A549 (cell line): Measurements from ENCODE around the gene RUVBL1. TPM values are rescaled to one million over a fixed set of nuclear protein-coding genes. Genes with fewer than 3 reads are reported as not detected.

Source experiments
- ATAC-seq, 2 experiments: fragments of 200-7000 bp in 1 of 2; fragments of >200 bp in 1 of 2; cut with Nextera tagmentation in 1 of 2; cut with Tn5 transposase in 1 of 2; 3 replicates each; pipeline versions ENCODE4 v1.8.0 to v1.9.1; 2018 to 2020; ENCODE audit warnings: mild to moderate bottlenecking in 1 of 2, moderate library complexity in 1 of 2
- CTCF ChIA-PET: fragments of 300-600 bp; sonication (Branson Sonifier 250); formaldehyde crosslinking; extraction: SDS; loops from one replicate; lab custom pipeline; 2021; ENCODE audit warnings: antibody characterized with exemption, inconsistent platforms; lab: Yijun Ruan, JAX
- POLR2A ChIA-PET: fragments of 350-600 bp; formaldehyde crosslinking; extraction: SDS; loops from one replicate; lab custom pipeline; 2021; ENCODE audit warnings: antibody characterized with exemption, inconsistent platforms; lab: Yijun Ruan, JAX
- DNase-seq, 2 experiments: peaks; one replicate each; pipeline versions ENCODE4 v3.0.0 to v3.0.0-alpha.2; 2011 to 2016; ENCODE audit warnings: low read depth in 1 of 2, low spot score in 1 of 2
- FAIRE-seq: peaks from 2 replicates; lab custom pipeline; 2011; peaks lifted over from hg19 to GRCh38; lab: Jason Lieb, UNC
- H3K27ac ChIP-seq, 2 experiments: fragments of >200 bp; sonication (Bioruptor Twin); formaldehyde crosslinking; 3 replicates each; pipeline ENCODE4 v1.5.1; 2016 to 2017
- H3K4me1 ChIP-seq: fragments of >200 bp; sonication (Bioruptor Twin); formaldehyde crosslinking; 3 replicates; pipeline ENCODE4 v1.6.1; 2016
- H3K4me2 ChIP-seq: fragments of >200 bp; sonication (Bioruptor Twin); formaldehyde crosslinking; 3 replicates; pipeline ENCODE4 v1.6.1; 2016
- H3K4me3 ChIP-seq: fragments of >200 bp; sonication (Bioruptor Twin); formaldehyde crosslinking; 3 replicates; pipeline ENCODE4 v1.5.1; 2016
- H3K9me3 ChIP-seq: fragments of >200 bp; sonication (Bioruptor Twin); formaldehyde crosslinking; 3 replicates; pipeline ENCODE4 v1.6.1; 2016
- CHD2 ChIP-seq: fragments of 150-350 bp; IDR thresholded peaks from 2 replicates; pipeline ENCODE4 v1.6.1; 2014; ENCODE audit warnings: low read length; ENCODE audit not compliant: partially characterized antibody
- EHF ChIP-seq: fragments of 250-450 bp; sonication (Bioruptor Pico); IDR thresholded peaks from 2 replicates; pipeline ENCODE4 v1.5.0; 2020; ENCODE audit warnings: mild to moderate bottlenecking
- EP300 ChIP-seq, 2 experiments: fragments of >200 bp; sonication (Bioruptor Twin); formaldehyde crosslinking; IDR thresholded peaks; 2 replicates in 1 of 2; 3 replicates in 1 of 2; pipeline ENCODE4 v1.6.1; 2016 to 2017
- ESRRA ChIP-seq: fragments of 150-350 bp; IDR thresholded peaks from 2 replicates; pipeline ENCODE4 v1.6.1; 2014; ENCODE audit warnings: mild to moderate bottlenecking, low read length, borderline replicate concordance
- FOSL2 ChIP-seq, 2 experiments: fragments of 450-650 bp in 1 of 2; fragments of >200 bp in 1 of 2; sonication (Bioruptor Twin) in 1 of 2; formaldehyde crosslinking; IDR thresholded peaks; 2 replicates each; pipeline versions ENCODE4 v1.5.0 to v1.6.1; 2016 to 2020; ENCODE audit warnings: mild to moderate bottlenecking in 1 of 2, moderate library complexity in 1 of 2
- FOXS1 ChIP-seq: fragments of 250-450 bp; sonication (Bioruptor Pico); IDR thresholded peaks from 2 replicates; pipeline ENCODE4 v1.5.0; 2020; ENCODE audit warnings: mild to moderate bottlenecking, moderate library complexity
- GATA3 ChIP-seq: IDR thresholded peaks from 2 replicates; pipeline ENCODE4 v1.6.1; 2012; ENCODE audit warnings: borderline replicate concordance
- HEYL ChIP-seq: fragments of 250-450 bp; sonication (Bioruptor Pico); IDR thresholded peaks from 2 replicates; pipeline ENCODE4 v1.8.0; 2021; ENCODE audit warnings: mild to moderate bottlenecking, moderate library complexity
- HOXA7 ChIP-seq: fragments of 250-450 bp; sonication (Bioruptor Pico); IDR thresholded peaks from 2 replicates; pipeline ENCODE4 v1.5.0; 2020; ENCODE audit warnings: mild to moderate bottlenecking, moderate library complexity
- JUN ChIP-seq, 2 experiments: fragments of >200 bp; sonication (Bioruptor Twin); formaldehyde crosslinking; IDR thresholded peaks; 2 replicates in 1 of 2; 3 replicates in 1 of 2; pipeline ENCODE4 v1.6.1; 2016 to 2017
- MAFK ChIP-seq: fragments of 450-650 bp; IDR thresholded peaks from 2 replicates; pipeline ENCODE4 v1.6.1; 2014; ENCODE audit not compliant: partially characterized antibody
- MAZ ChIP-seq: fragments of 150-350 bp; IDR thresholded peaks from 2 replicates; pipeline ENCODE4 v1.6.1; 2014; ENCODE audit warnings: antibody characterized with exemption, low read depth, low read length, borderline replicate concordance
- MYC ChIP-seq: IDR thresholded peaks from 2 replicates; pipeline ENCODE4 v1.6.1; 2012; ENCODE audit warnings: mild to moderate bottlenecking, inconsistent platforms, low read length, improper control_type of control experiment, borderline replicate concordance
- NPAS2 ChIP-seq: fragments of 250-450 bp; sonication (Bioruptor Pico); IDR thresholded peaks from 2 replicates; pipeline ENCODE4 v1.8.0; 2022; ENCODE audit warnings: mild to moderate bottlenecking, moderate library complexity, borderline replicate concordance
- RAD21 ChIP-seq, 2 experiments: fragments of >200 bp in 1 of 2; sonication (Bioruptor Twin) in 1 of 2; formaldehyde crosslinking in 1 of 2; IDR thresholded peaks in 1 of 2; conservative IDR thresholded peaks in 1 of 2; 2 replicates in 1 of 2; 3 replicates in 1 of 2; pipeline ENCODE4 v1.6.1; 2012 to 2018; ENCODE audit warnings: inconsistent platforms in 1 of 2
- RCOR1 ChIP-seq: fragments of 150-350 bp; IDR thresholded peaks from 2 replicates; pipeline ENCODE4 v1.6.1; 2014; ENCODE audit warnings: antibody characterized with exemption, low read length, low read depth
- RFX5 ChIP-seq: fragments of 450-650 bp; IDR thresholded peaks from 2 replicates; pipeline ENCODE4 v1.7.1; 2014; ENCODE audit warnings: antibody characterized with exemption, mild to moderate bottlenecking, moderate library complexity
- SMC3 ChIP-seq: fragments of >200 bp; sonication (Bioruptor Twin); formaldehyde crosslinking; IDR thresholded peaks from 3 replicates; pipeline ENCODE4 v1.6.1; 2018; ENCODE audit warnings: inconsistent platforms
- ZFP36 ChIP-seq: fragments of 450-650 bp; IDR thresholded peaks from 2 replicates; pipeline ENCODE4 v1.6.1; 2014; ENCODE audit warnings: borderline replicate concordance; ENCODE audit not compliant: partially characterized antibody
- ZNF302 ChIP-seq: fragments of 250-450 bp; sonication (Bioruptor Pico); IDR thresholded peaks from 2 replicates; pipeline ENCODE4 v1.9.0; 2021; ENCODE audit warnings: inconsistent platforms, mild to moderate bottlenecking, moderate library complexity
- WGBS: methylation state at CpG from one replicate; pipeline ENCODE4 v1.1.6; 2017; ENCODE audit errors: missing lambda C conversion rate; 5-methylcytosine and 5-hydroxymethylcytosine counted together
- polyA plus RNA-seq, 4 experiments: library from polyadenylated mRNA; depleted of rRNA in 3 of 4; stranded (reverse); fragments of >200 nt; fragmentation: RNase III in 1 of 4; extraction: RNeasy Plus Mini Kit Qiagen cat#74134 plus additional on column Dnase treatment in 1 of 4; gene quantifications; 2 replicates in 3 of 4; 3 replicates in 1 of 4; pipeline ENCODE4 v1.2.3, GENCODE V29; 2011 to 2017
- TF ChIP-seq, protein P1 (sequence below): IDR thresholded peaks from 2 replicates; pipeline ENCODE4 v1.6.1; 2012; ENCODE audit warnings: low read depth, borderline replicate concordance
- TF ChIP-seq, protein P2 (sequence below): fragments of 150-350 bp; IDR thresholded peaks from 2 replicates; pipeline ENCODE4 v1.6.1; 2014; ENCODE audit warnings: low read depth, mild to moderate bottlenecking, low read length
- TF ChIP-seq, protein P3 (sequence below): fragments of 200-600 bp; sonication (generic); IDR thresholded peaks from 2 replicates; pipeline ENCODE4 v1.6.1; 2016; ENCODE audit warnings: antibody characterized with exemption, mild to moderate bottlenecking, moderate library complexity
- TF ChIP-seq, protein P4 (sequence below): fragments of 250-450 bp; sonication (Bioruptor Pico); IDR thresholded peaks from 2 replicates; pipeline ENCODE4 v1.5.0; 2020; ENCODE audit warnings: low read depth, mild to moderate bottlenecking, moderate library complexity
- TF ChIP-seq, protein P5 (sequence below): fragments of >200 bp; sonication (Bioruptor Twin); formaldehyde crosslinking; IDR thresholded peaks from 3 replicates; pipeline ENCODE4 v1.6.1; 2016

Gene RUVBL1
- polyA plus RNA-seq, 2 of the 4 experiments (the other 2 are of a cell fraction): 105 to 144 TPM

DNA sequence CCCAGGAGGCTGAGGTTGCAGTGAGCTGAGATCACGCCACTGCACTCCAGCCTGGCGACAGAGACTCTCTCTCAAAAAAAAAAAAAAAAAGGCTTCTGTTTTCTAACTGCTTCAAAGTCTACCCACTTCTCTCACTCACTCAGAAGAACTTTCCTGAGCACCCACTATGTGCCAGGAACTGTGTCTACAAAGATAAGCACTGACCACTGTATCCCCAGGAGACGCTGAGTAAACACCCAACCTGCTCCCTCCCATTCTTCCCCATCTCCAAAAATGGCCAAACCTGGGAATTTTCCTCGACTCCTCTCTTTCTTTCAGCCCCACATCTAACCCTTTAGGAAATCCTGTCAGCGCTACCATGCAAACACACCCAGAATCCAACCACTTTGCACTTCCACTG lies 12.5 kb downstream of the RUVBL1 start:
- TF ChIP-seq ZNF302 (CRISPR knock-in tag) (no peak), MAZ (no peak), FOSL2 (IDR thresholded peaks at IDR 0.05) (no peak), FOSL2 (CRISPR knock-in tag; IDR thresholded peaks at IDR 0.05) (no peak), SMC3 (no peak), MAFK (no peak), EP300 (IDR thresholded peaks at IDR 0.05) (no peak), FOXS1 (no peak), GATA3 (no peak), JUN (IDR thresholded peaks at IDR 0.05) (no peak), HEYL (CRISPR knock-in tag) (no peak), NPAS2 (no peak), CHD2 (no peak), ZFP36 (no peak)
- TF ChIP-seq, protein P1, sequence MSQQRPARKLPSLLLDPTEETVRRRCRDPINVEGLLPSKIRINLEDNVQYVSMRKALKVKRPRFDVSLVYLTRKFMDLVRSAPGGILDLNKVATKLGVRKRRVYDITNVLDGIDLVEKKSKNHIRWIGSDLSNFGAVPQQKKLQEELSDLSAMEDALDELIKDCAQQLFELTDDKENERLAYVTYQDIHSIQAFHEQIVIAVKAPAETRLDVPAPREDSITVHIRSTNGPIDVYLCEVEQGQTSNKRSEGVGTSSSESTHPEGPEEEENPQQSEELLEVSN: no peak
- TF ChIP-seq, protein P2, sequence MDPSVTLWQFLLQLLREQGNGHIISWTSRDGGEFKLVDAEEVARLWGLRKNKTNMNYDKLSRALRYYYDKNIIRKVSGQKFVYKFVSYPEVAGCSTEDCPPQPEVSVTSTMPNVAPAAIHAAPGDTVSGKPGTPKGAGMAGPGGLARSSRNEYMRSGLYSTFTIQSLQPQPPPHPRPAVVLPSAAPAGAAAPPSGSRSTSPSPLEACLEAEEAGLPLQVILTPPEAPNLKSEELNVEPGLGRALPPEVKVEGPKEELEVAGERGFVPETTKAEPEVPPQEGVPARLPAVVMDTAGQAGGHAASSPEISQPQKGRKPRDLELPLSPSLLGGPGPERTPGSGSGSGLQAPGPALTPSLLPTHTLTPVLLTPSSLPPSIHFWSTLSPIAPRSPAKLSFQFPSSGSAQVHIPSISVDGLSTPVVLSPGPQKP: no peak
- TF ChIP-seq, protein P3, sequence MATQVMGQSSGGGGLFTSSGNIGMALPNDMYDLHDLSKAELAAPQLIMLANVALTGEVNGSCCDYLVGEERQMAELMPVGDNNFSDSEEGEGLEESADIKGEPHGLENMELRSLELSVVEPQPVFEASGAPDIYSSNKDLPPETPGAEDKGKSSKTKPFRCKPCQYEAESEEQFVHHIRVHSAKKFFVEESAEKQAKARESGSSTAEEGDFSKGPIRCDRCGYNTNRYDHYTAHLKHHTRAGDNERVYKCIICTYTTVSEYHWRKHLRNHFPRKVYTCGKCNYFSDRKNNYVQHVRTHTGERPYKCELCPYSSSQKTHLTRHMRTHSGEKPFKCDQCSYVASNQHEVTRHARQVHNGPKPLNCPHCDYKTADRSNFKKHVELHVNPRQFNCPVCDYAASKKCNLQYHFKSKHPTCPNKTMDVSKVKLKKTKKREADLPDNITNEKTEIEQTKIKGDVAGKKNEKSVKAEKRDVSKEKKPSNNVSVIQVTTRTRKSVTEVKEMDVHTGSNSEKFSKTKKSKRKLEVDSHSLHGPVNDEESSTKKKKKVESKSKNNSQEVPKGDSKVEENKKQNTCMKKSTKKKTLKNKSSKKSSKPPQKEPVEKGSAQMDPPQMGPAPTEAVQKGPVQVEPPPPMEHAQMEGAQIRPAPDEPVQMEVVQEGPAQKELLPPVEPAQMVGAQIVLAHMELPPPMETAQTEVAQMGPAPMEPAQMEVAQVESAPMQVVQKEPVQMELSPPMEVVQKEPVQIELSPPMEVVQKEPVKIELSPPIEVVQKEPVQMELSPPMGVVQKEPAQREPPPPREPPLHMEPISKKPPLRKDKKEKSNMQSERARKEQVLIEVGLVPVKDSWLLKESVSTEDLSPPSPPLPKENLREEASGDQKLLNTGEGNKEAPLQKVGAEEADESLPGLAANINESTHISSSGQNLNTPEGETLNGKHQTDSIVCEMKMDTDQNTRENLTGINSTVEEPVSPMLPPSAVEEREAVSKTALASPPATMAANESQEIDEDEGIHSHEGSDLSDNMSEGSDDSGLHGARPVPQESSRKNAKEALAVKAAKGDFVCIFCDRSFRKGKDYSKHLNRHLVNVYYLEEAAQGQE: no peak
- TF ChIP-seq, all 56 proteins: peak for 0
- H3K4me2 ChIP-seq: no peak overlapping the region
- no peak for DNase-seq
- no peak overlapping the region for H3K4me3 ChIP-seq
- no peak overlapping the region for H3K27ac ChIP-seq
- POLR2A ChIA-PET: interaction anchor here (1.1 kb wide), 1 partner anchor 12 kb away, joined by 6 read pairs; the partner anchor contains the start of gene RUVBL1
- H3K9me3 ChIP-seq: no peaks in the 10 kb centered on the region
- no peak for FAIRE-seq
- no peak for ATAC-seq
- H3K4me1 ChIP-seq: peaks cover 15% of the 10 kb centered on the region
- WGBS: 96% methylated on average over 5 of the region's 5 CpGs
- CTCF ChIA-PET: interaction anchor here (1.0 to 2.3 kb wide), 5 partner anchors 13 to 684 kb away, joined by 3 to 9 read pairs (median 3); no protein-coding TSS in a partner anchor

DNA sequence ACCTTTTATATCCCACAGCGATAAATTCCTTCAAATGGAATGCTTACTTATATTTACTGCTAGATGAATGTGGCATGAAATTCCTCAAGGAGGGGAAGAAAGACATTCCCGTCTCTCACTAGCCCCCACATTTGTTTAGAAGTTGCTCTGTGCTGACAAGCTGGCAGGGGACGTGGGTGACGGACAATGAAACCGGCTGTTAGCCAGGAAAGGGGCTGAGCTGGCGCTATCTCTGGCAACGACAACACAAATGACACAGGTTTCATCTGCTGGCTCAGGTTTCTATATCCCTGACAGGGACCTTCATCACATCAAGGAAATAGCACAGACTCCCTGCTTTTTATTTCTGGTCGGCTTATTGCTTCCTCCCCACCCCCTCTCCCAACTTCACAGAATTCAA lies 15.8 kb downstream of the RUVBL1 start:
- ChIA-PET CTCF (no interaction called here), POLR2A (no interaction called here)
- Histone ChIP-seq H3K4me1 (peaks cover 10% of the 10 kb centered on the region), H3K4me2 (no peak overlapping the region), H3K27ac (no peak overlapping the region), H3K4me3 (no peak overlapping the region), H3K9me3 (no peaks in the 10 kb centered on the region)
- DNase-seq (no peak), ATAC-seq (no peak), FAIRE-seq (no peak)
- 94% methylated on average over 8 of the region's 8 CpGs for WGBS
- TF ChIP-seq RFX5: no peak

DNA sequence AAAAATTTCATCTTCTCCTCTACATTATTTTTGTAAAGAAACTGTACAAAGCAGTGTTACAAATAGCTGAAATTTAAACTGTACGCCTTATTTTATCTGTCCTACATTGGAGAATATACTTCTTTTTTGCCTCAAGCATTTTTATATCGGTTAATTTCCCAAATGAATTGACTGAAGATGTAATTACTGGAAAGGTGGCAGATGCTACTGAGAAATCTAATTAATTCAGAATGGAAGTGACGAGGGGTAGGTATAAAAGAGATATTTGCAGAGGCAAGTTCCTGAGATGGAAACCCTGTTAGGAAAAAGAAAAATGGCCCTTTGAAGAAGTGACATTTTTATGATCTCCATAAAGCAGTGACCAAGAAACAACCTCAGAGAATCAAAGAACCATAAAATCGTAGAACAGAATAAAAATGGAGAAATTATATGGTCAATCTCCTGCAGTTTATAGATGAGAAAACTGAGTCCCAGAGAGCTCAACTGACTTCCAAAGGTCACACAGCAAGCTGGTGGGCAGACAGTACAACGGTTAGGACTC lies 20.4 kb downstream of the RUVBL1 start:
- no peak for ATAC-seq
- no peak overlapping the region for H3K4me2 ChIP-seq
- H3K27ac ChIP-seq: no peak overlapping the region
- no peaks in the 10 kb centered on the region for H3K9me3 ChIP-seq
- DNase-seq: no peak
- no peak overlapping the region for H3K4me3 ChIP-seq
- FAIRE-seq: no peak
- 93% methylated on average over 5 of the region's 5 CpGs for WGBS
- ChIA-PET CTCF (interaction anchor here (3.1 kb wide), 1 partner anchor 9 kb away, joined by 9 read pairs; no protein-coding TSS in a partner anchor), POLR2A (no interaction called here)
- peaks cover 20% of the 10 kb centered on the region for H3K4me1 ChIP-seq
- no peak for TF ChIP-seq ESRRA
- no peak for TF ChIP-seq SMC3
- no peak for TF ChIP-seq MYC
- TF ChIP-seq EHF: no peak
- TF ChIP-seq EP300 (IDR thresholded peaks at IDR 0.05): no peak
- no peak for TF ChIP-seq CHD2
- TF ChIP-seq RCOR1: no peak
- no peak for TF ChIP-seq HOXA7 (CRISPR knock-in tag)
- no peak for TF ChIP-seq MAFK
- TF ChIP-seq RAD21 (conservative IDR thresholded peaks at IDR 0.05 in 1 of 2, IDR thresholded peaks at IDR 0.05 in 1 of 2): no peak
- TF ChIP-seq, protein P4, sequence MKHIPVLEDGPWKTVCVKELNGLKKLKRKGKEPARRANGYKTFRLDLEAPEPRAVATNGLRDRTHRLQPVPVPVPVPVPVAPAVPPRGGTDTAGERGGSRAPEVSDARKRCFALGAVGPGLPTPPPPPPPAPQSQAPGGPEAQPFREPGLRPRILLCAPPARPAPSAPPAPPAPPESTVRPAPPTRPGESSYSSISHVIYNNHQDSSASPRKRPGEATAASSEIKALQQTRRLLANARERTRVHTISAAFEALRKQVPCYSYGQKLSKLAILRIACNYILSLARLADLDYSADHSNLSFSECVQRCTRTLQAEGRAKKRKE (CRISPR knock-in tag): no peak
- TF ChIP-seq, protein P5, sequence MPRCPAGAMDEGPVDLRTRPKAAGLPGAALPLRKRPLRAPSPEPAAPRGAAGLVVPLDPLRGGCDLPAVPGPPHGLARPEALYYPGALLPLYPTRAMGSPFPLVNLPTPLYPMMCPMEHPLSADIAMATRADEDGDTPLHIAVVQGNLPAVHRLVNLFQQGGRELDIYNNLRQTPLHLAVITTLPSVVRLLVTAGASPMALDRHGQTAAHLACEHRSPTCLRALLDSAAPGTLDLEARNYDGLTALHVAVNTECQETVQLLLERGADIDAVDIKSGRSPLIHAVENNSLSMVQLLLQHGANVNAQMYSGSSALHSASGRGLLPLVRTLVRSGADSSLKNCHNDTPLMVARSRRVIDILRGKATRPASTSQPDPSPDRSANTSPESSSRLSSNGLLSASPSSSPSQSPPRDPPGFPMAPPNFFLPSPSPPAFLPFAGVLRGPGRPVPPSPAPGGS: no peak
